ENCODE measurements around the gene SLC6A11.

The SLC6A11 gene

DNA sequence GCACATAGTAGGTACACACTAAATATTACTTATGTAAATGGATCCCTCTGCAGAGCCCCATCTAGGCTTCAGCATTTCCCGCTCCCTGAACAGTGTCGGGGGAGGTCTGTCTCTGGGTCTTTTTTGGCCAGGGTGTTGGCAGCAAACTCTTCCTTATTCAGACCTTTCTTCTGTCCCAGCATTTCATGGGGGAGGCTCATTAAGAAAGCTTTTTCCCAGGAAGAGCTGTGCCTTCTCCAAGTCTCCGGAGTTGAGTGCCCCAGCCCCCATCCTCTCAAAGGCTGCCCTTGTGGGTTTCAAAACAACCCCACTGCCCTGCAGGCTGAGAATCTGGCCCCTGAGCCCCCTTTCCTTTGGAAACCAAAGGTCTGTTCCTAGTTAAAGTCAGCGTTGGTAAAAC, 25.1 kb downstream of the SLC6A11 start:
- DNase-seq (ENCODE audit: low read depth), result no peak

GRCh38 chr3:10843378-10843777, 27.4 kb downstream of the SLC6A11 start:
- DNase-seq (ENCODE audit: low read depth), result no peak

GRCh38 chr3:10845001-10845761, 29.2 kb downstream of the SLC6A11 start:
- no peak for DNase-seq (ENCODE audit: low read depth)

DNA sequence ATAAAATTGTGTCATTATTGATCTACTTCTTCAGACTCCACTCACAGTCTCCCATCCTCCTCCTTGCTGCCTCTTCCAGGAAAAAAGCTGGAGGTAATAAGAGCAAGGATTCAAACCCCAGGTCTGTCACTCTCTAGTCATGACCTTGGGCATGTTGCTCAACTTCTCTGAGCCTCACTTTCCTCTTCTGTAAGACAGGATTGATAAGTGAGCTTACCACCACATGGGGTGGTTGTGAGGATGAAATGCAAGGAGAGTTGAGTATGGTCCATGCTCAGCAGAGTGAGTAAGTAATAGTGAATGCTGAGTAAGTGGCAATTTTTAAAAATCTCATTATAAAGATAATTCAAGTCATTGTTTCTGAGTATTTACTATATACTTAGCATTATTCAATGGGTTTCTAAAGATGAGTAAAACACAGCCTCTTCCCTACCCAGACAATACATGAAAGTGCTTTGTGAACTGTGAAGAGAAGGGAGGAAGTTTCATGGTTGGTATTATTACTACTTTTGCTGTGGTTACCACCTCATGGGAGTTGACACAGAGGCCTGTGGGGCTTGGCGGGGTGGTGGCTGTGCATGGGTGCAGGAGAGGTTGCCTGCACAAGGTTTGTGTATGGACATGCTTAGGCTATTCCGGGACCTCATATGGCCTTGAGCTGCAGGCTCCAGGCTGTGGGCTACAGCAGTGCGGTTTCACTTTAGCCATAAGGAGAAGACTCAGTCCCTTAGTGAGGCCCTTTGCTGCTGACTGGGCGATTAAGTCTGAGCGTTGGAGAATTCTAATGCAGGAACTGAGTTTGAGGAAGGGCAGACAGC, 30.0 kb downstream of the SLC6A11 start:
- DNase-seq (ENCODE audit: low read depth), result no peak

DNA sequence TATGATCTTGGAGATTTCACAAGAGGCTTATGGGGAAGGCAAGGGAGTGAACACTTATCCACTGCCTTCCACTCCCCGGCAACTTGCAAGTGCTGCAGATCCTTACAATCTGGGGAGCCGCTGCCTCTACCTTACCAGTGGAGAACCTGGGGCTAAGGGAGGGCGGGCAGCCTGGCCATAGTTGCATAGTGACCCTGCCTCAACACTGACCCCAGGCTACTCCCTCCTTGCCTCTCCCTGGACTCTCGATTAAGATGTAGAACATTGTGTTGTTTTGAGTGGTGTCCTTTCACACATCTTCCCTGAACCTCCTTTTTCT, 30.6 kb downstream of the SLC6A11 start:
- DNase-seq (ENCODE audit: low read depth), result no peak

DNA sequence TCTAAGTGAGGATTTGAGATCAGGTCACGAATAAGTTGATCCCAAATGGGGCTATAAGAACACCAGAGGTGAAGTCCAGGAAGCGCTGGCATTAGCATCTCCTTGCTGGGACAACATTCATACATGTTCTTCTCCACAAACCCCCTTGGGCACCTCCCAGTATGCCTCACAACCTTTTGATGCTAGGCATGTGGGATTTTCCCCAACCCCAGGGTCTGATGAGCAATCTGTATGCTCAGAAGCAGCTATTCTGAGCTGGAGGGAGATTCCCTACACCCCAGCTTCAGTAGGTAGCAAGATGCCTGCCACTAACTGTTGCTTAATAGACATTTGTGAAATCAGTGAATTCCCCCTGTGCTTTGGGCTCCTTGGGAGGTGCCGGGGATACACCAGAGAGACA, 32.2 kb downstream of the SLC6A11 start:
- DNase-seq (ENCODE audit: low read depth), result no peak

DNA sequence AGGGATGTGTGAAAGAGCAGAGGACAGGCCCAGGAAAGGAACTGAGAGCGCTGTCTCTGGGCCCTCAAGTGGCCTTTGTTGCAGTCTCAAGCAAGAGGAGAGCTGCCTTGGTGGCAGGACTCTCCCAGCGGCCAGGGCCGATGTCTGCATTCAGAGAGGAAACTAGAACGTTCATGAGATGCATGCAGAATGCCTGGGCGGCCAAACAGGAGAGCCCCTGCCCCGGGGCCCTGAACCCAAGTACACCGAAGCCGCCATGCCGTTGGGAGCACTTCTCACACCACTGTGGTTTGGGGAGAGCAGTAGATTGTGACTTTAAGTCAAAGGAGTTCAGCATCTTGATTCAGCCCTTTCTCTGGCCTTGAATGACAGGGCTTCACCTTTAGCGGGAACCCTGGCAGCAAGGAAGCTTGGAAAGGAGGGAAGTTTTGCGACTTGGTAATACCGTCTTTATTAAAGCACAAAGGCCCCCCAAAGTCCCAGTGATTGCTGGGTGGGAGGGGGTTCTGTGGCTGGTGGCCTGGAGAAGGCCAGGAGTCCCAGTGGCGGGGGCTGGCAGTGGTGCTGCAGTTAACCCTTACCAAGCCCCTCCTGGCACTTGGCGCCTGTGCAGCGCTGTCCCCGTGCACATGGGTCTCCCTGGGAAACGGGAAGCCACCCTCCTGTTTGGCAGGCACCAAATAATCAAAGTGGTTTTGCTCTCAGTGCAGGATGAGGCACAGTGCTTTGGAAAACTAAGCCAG, 36.2 kb downstream of the SLC6A11 start:
- no peak for DNase-seq (ENCODE audit: low read depth)

DNA sequence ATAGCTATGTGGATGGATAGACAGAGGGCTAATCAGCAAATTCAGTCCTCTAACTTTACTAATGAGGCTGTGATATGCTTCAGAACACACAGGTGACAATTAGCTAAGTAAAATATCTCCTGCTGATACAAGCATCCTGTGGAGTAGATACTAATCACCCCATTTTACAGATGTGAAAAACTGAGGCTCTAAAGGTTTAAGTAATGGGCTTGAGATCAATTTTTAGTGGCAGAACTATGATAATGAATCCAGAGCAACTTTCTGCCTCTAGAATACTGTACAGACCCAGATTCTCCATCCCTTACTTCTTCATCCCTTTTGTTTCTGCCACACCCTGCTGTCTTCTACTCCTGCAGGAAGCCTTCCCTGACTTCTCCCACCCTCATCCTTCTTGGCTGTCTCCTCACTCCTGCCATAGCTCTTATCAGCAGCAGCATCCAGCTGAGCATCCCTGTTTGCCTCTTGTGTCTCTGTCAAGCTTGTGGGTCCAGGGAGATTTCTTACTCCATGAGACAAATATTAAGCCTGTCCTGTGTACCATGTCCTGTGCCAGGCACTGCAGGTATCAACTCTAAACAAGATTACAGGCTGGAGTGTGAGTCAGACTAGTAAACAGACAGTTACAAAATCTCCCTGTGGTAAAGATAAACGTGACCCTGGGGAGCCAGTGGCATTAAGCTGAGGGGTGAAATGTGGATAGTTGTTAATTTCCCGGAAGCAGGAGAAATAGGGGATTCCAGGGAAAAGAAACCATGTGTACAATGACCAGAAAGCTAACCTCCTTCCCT, 39.2 kb downstream of the SLC6A11 start:
- no peak for DNase-seq (ENCODE audit: low read depth)

DNA sequence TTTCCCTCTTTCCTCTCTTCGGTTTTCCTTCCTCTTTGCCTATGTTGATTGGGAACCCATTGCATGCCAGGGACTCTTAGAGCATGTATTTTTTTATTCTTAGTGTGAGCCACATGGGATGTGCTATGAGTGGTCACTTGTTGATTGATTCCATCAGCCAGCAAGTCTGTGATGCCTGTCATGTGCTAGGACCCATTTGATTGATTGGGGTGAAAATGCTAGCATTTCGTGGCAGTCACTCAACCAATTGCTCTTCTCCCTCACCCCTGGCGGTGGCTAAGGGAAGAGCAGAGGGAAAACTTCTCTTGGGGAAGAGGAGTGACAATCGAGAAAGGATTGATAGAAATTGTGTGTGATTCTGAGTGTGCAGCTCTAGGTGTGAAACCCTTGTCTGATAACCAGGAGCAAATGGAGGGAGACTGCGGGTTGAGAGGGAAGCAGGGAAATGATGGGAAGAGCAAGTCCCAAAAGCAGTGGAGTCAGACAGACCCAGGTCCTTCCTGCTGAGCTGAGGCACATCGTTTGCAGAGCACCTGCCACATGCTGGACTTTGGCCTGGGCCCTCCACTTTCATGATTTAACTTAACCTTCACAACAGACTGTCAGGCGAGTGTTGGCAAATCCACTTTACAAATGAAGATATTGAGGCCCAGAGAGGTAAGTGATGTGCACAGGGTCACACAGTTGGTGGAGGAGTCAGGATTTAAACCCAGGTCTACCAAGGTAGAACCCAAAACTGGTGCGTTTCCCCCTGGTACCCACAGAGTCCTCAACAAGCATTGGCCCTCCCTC, 40.0 kb downstream of the SLC6A11 start:
- no peak for DNase-seq (ENCODE audit: low read depth)

GRCh38 chr3:10857235-10857634, 41.2 kb downstream of the SLC6A11 start:
- no peak for DNase-seq (ENCODE audit: low read depth)

GRCh38 chr3:10858091-10858490, 42.1 kb downstream of the SLC6A11 start:
- DNase-seq (ENCODE audit: low read depth), result no peak

DNA sequence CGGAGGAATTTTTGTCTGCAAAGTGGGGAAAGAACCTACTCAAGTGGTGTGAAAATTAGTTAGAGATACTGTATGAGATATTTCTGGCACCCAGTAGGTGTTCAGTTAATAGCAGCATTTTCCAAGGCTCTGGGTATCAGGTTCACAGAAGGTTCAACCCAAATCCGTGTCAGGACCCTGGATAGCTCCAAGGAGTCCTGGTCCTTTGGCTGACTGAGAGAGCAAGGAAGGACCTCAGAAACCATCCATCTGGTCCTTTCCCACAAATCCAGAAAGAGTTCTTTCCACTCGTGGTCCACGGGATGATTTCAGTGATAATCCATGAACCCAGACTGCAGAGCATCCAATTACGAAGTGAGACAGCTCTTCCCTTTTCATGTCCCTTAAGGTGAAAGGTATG, 51.4 kb downstream of the SLC6A11 start:
- no peak for DNase-seq (ENCODE audit: low read depth)

DNA sequence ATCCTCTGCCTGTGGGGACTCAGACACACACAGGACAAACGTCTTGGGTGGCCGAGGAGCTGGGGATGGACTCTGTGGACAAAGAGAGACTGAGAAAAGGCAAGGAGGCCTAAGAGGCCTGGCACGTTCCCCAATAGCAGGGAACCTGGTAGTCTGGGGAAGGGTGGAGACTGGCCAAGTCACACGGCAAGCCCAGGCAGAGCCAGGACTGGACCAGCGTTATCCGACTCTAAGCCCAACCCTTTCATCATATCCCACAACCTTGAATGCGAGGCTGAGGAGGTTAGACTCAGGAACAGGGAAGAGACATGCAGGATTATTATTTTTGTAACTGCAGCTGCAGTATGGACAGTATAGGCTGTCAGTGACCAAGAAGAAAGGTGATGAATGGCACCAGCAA, 53.4 kb downstream of the SLC6A11 start:
- DNase-seq (ENCODE audit: low read depth), result no peak

DNA sequence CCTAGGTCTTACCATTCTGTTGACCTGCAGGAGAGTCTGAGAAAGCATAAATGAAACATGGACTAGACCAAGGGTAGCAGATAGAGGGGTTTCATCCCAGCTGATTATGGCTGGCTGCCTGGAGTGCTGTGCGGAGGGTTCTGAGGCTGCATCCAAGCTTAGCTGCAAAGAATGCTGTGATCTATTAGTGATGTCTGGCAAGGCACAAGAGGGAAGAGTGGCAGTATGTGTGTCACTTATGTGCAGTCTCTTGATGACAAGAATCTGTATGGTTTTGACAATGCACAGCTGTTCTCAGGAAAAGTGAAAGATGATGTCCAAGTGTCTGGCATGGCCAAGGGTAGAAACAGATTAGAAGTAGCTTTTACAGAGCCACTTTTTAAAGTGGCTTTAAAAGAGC, 54.3 kb downstream of the SLC6A11 start:
- no peak for DNase-seq (ENCODE audit: low read depth)

DNA sequence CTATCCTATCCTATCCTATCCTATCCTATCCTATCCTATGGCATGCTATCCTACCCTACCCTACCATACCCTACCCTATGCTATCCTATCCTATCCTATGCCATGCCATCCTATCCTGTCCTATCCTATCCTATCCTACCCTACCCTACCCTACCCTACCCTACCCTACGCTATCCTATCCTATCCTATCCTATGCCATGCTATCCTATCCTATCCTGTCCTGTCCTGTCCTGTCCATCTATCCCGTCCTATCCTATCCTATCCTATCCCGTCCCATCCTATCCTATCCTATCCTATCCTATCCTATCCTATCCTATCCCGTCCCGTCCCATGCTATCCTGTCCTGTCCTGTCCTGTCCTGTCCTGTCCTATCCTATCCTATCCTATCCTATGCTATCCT, 57.4 kb downstream of the SLC6A11 start:
- DNase-seq (ENCODE audit: low read depth), result no peak

DNA sequence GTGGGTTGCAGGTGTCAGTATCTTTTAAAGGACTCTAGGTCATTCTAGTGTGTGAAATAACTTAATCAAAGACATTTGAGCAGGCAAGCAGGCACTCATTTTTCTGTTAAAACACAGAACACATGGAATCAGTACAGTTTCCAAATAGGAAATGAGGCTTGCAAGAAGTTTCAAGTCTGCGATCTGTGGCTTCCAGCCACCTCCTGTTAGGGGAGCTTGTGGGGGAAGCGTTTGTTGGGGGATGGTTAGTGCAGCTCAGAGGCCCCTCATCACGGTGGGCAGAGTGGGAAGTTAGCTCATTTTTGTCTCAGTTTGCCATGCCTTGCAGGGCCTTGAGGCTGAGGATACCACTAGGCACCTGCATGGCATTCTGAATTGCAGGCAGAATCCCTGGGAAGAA, 59.9 kb downstream of the SLC6A11 start:
- DNase-seq (ENCODE audit: low read depth), result no peak

- no peak for DNase-seq (ENCODE audit: low read depth)
Measured at GRCh38 chr3:10876661-10877060, 60.6 kb downstream of the SLC6A11 start.

DNA sequence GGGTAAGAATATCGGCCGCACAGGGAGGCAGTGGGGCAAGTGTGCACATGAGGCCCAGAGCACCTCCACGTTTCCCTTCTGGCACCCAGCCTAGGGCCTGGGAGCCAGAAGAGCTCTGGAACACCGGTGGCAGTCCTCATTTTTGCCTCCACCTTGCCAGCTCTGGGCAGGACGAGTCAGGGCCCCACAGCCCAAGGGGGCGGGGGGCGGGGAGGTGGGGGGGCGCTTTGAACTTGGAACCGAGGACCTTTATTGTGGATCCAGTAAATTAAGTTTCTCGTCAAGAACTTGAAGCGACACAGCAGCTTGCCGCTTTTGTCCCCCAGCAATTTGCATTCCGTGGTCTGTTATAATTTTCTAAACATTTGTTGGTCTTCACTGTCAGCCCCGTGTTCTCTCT, 66.8 kb downstream of the SLC6A11 start:
- no peak for DNase-seq (ENCODE audit: low read depth)

DNA sequence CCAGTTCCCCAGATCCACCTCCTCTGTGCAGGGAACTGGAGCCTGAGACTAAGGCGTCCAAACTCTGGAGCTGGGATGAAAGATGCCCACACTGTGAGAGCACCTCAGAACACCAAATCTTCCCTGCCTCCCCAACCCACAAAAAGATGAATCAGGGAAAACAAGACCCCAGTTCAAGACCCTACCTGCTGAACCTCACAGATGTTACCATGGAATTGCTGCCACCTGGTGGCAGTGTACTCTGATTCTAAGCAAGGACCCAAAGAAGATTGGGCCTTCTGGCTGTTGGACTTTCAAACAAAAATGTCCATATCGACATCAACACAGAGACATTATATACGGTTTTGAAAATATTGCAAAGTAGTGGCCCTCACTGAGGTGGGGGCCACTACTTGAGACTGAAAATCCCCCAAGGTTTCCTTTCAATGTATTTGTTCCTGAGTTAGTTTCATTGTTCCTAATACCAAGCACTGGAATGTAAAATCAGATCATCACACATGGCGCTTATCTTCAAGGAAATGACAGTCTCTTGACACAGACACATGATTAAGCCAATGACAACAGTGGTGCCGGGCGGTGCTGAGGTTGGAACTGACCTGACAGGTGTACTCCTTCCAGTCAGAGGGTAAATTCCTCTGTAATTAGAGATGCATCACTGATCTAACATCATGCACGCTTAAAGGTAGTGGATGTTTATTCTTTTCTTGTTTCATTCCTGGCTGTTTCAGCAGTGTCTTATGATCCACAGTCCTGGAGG, 67.6 kb downstream of the SLC6A11 start:
- no peak for DNase-seq (ENCODE audit: low read depth)

DNA sequence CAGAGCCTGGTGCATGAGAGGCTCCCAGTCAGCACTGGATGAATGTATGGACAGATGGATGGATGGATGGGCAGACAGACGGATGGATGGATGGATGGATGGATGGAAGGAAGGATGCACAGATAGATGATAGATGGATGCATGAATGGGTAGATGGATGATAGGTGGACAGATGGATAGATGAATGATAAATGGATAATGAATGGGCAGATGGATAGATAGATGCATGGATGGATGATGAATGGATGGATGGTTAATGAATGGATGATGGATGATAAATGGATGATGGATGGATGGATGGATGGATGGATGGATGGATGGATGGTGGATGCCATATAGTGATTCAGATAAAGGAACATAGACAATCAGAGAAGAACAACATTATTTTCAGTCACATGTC, 71.0 kb downstream of the SLC6A11 start:
- no peak for DNase-seq (ENCODE audit: low read depth)
